Measurements from ENCODE around the gene SMAD2. TPM values are rescaled to one million over a fixed set of nuclear protein-coding genes. Genes with fewer than 3 reads are reported as not detected.

Gene SMAD2
- total RNA-seq, 4 donors from 2014 or later = 91.1 to 157 (median 129) TPM

DNA sequence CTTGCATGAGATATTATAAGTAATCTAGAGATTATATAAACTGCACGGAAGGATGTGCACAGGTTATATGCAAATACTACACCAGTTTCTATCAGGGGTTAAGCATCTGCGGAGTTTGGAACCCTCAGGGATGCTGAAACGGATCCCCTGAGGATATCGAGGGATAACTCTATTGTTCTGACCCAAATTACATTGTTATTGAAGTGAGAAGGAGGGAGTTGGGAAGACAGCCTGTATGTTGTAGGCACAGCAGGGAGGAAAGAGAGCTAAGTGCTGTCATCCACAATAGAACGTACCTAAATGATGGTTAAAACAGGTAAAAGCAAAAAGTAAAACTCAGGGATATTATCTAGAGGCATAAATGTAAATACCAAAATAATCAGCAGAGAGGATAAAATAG is 44.6 kb upstream of the SMAD2 start:
- Histone ChIP-seq H3K9me3 (no peaks in the 10 kb centered on the region), H3K4me3 (replicated peaks in 1 of 3) (no peak overlapping the region), H3K27me3 (no peaks in the 10 kb centered on the region), H3K27ac (no peak overlapping the region), H3K4me1 (no peaks in the 10 kb centered on the region), H3K36me3 (no peaks in the 10 kb centered on the region)
- no peak for TF ChIP-seq POLR2A (IDR thresholded peaks at IDR 0.05)
- TF ChIP-seq, protein P1, sequence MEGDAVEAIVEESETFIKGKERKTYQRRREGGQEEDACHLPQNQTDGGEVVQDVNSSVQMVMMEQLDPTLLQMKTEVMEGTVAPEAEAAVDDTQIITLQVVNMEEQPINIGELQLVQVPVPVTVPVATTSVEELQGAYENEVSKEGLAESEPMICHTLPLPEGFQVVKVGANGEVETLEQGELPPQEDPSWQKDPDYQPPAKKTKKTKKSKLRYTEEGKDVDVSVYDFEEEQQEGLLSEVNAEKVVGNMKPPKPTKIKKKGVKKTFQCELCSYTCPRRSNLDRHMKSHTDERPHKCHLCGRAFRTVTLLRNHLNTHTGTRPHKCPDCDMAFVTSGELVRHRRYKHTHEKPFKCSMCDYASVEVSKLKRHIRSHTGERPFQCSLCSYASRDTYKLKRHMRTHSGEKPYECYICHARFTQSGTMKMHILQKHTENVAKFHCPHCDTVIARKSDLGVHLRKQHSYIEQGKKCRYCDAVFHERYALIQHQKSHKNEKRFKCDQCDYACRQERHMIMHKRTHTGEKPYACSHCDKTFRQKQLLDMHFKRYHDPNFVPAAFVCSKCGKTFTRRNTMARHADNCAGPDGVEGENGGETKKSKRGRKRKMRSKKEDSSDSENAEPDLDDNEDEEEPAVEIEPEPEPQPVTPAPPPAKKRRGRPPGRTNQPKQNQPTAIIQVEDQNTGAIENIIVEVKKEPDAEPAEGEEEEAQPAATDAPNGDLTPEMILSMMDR (IDR thresholded peaks at IDR 0.05) = no peak
- DNase-seq = no peak
- intact Hi-C loops (cut with DNase I) = no loop called here
- WGBS, 2 donors = 61 to 73% methylated on average over 5 of the region's 5 CpGs

DNA sequence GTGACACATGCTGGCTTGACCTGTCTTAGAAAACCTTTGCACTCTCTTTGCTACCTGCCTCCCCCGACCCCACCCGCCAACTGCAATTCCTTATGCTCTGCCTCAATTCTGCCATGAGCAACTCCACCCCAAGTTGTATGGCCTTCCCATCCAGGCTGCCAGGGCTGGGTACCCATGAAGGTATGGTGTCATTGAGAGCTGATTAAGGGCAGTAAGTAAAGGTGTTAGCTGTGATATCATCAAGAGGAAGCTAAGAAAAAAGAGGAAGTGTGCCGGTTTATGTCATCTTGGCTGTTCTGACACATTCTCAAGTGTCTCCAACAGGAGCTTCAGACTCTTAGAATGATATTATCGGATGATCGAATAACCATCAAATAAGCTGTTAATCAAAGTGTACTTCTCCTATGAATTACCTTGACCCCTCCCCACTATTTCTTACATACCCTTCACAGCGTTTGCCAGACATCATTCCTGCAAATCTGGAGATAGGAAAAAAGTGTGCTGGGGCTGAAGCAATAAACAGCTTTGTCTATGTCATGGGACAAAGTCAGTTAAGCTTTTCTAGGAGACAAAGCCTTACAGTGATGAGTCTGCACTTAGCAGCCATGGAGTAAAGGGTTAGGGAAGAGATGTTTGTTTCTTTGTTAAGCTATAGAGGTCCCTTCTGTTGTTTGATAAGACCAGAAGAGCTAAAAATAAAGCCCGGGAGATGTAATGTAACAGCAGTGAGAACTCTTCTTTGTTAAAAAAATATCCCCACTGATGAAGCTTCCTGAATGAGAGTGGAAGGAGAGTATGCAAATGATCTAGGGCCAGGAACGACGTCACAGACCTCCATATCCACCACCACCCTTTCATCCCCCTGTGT is 40.4 kb upstream of the SMAD2 start:
- Histone ChIP-seq H3K4me1 (peaks cover 17% of the 10 kb centered on the region in 2 donors), H3K4me3 (replicated peaks in 1 of 3) (no peak overlapping the region), H3K36me3 (no peaks in the 10 kb centered on the region), H3K27ac (no peak overlapping the region), H3K27me3 (no peaks in the 10 kb centered on the region), H3K9me3 (no peaks in the 10 kb centered on the region)
- intact Hi-C loops (cut with DNase I) = no loop called here
- TF ChIP-seq, protein P1 (IDR thresholded peaks at IDR 0.05) = no peak
- TF ChIP-seq POLR2A (IDR thresholded peaks at IDR 0.05) = no peak
- WGBS, 2 donors = 77 to 84% methylated on average over 9 of the region's 9 CpGs
- no peak for DNase-seq

DNA sequence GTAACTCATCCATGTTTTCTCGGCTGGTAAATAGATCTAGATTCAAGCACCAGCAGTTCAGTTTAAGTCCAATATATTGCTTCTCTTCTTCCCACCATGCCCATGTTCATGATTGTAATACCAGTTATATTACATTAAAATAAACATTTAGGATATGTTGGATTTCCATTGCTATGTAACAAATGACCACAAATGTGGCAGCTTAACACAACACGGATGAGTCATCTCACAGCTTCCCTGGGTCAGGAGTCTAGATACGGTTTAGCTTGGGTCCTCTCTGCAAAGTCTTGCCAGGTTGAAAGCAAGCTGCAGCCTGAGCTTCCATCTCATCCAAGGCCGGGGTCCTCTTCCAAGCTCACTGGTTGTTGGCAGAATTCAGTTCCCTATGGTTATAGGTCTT is 39.4 kb upstream of the SMAD2 start:
- H3K36me3 ChIP-seq = no peaks in the 10 kb centered on the region
- peaks cover 17% of the 10 kb centered on the region in 2 donors for H3K4me1 ChIP-seq
- no peaks in the 10 kb centered on the region for H3K9me3 ChIP-seq
- intact Hi-C loops (cut with DNase I) = no loop called here
- no peak for DNase-seq
- H3K27me3 ChIP-seq = no peaks in the 10 kb centered on the region
- H3K27ac ChIP-seq = no peak overlapping the region
- 92% methylated on average over 4 of the region's 4 CpGs for WGBS, 2 donors
- TF ChIP-seq, protein P1 (IDR thresholded peaks at IDR 0.05) = no peak
- TF ChIP-seq POLR2A (IDR thresholded peaks at IDR 0.05) = no peak
- H3K4me3 ChIP-seq (replicated peaks in 1 of 3) = no peak overlapping the region

DNA sequence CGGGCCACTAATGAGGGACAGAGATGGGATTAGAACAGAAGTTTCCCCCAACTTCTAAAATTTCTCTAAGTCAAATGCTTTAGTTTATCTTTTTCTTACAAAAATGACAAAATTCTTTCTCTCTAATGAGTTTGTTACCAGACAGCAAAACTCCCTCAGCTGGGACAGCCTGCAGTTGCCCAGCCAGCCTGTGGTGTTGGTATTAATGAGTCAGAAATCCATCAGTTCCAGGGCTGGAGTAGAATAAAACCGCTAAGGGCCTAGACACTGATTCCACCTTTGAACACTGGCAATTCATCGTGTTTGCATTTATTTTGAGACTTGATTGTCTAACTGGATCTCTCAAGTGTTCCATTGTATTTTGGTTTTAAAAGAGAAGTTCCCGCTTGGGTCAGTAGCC is 38.3 kb upstream of the SMAD2 start:
- H3K27ac ChIP-seq = peak overlapping the region; percentile 2 to 58 (median 10)
- 55 to 60% methylated on average over 4 of the region's 4 CpGs for WGBS, 2 donors
- H3K4me1 ChIP-seq = peaks cover 17% of the 10 kb centered on the region in 2 donors
- TF ChIP-seq POLR2A (IDR thresholded peaks at IDR 0.05) = no peak
- TF ChIP-seq, protein P1 (IDR thresholded peaks at IDR 0.05) = peak in 1 of 6 experiments; percentile 21
- H3K9me3 ChIP-seq = no peaks in the 10 kb centered on the region
- no peak overlapping the region for H3K4me3 ChIP-seq (replicated peaks in 1 of 3)
- DNase-seq = peak; percentile 5 to 25
- no peaks in the 10 kb centered on the region for H3K36me3 ChIP-seq
- no peaks in the 10 kb centered on the region for H3K27me3 ChIP-seq
- intact Hi-C loops (cut with DNase I) = no loop called here

DNA sequence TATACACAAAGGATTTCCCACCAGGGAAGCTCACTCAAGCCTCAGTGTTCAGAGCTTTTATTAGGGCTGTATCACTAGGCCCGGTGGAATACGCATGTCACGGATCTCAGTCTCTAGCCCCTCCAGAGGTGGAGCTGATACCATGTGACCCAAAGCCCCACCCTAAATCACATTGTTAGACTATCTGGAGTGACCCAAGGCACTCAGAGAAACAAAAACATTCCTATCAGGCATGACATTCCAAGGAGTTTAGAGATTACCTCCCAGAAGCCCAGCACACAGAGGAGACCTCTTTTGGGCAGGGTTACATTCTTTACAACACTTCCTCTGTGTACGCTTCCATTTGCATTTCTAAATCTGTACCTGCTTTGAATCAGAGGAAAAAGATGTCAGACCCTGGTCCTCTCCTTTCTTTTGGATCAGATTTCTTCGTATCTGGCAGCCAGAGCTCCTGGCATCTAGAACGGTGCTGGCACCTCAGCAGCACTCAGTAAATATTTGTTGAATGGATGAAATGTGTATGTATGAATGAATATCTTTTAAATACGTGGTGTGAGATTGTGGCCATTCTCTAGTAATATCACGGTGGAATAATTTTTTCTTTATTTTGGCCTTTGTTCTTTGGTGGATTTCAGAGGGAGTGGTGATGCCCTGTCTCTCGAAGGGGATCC is 37.7 kb upstream of the SMAD2 start:
- Histone ChIP-seq H3K4me1 (peaks cover 17% of the 10 kb centered on the region in 2 donors), H3K9me3 (no peaks in the 10 kb centered on the region), H3K27ac (peak overlapping the region; percentile 2 to 58 (median 10)), H3K4me3 (replicated peaks in 1 of 3) (no peak overlapping the region), H3K36me3 (no peaks in the 10 kb centered on the region), H3K27me3 (no peaks in the 10 kb centered on the region)
- peak; percentile 36 to 52 for DNase-seq
- intact Hi-C loops (cut with DNase I) = no loop called here
- 50 to 51% methylated on average over 9 of the region's 9 CpGs for WGBS, 2 donors
- TF ChIP-seq, protein P1 (IDR thresholded peaks at IDR 0.05) = no peak
- TF ChIP-seq POLR2A (IDR thresholded peaks at IDR 0.05) = no peak

All from thyroid gland (tissue), 4 donors.